Measurements from ENCODE around the gene RFTN2.
"Not testable (repeated sequence)": the region's sequence is repeated elsewhere in the genome, so short reads cannot be mapped to it uniquely, and the experiment has no call there.

The RFTN2 gene

GRCh38 chr2:197600306-197600705 lies 75.1 kb downstream of the RFTN2 start:
- DNase-seq, result no peak

GRCh38 chr2:197599285-197599965 lies 76.0 kb downstream of the RFTN2 start:
- no peak for DNase-seq

DNA sequence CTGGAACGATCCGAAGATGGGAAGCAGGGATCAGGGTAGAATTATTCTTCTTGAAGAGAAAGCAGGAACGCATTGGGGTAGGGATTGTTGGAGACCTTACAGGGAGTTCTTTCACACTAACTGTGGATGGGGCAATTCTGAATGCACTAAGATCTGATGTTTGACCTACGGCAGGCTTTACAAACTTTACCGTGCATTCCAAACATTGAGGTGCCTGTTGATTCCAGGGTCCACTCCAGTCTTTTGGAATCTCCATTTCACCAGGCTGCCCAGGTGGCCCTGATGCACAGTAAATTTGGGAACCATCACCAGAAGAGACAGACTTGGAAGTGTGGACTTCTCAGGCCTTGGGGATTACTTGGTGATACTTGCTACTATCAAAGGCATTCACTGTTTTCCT lies 76.9 kb downstream of the RFTN2 start:
- no peak for DNase-seq

- DNase-seq, result no peak
Observed at GRCh38 chr2:197597166-197597565, 78.2 kb downstream of the RFTN2 start.

DNA sequence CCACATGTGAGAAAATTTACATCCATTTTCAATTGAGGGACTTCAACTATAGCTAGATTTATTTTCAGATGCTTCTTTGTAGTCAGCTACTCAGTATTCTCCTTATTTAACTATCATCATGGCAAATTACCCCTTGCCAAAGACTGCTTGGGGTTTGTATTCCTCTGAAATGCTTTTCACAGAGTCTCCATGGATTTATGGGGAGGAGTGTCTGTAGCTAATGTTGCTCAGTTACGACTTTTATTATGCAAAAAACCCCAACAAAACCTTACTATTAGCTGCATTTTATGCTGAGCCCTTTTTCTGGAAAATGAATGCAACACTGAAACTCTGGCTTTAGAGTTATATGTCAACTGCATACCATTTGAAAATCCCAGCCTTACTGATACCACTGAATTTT lies 78.6 kb downstream of the RFTN2 start:
- DNase-seq, result no peak

- no peak for DNase-seq
Observed at GRCh38 chr2:197591339-197592072, 83.9 kb downstream of the RFTN2 start.

- DNase-seq, result not testable (repeated sequence)
Observed at GRCh38 chr2:197587255-197587654, 88.1 kb downstream of the RFTN2 start.

- not testable (repeated sequence) for DNase-seq
Observed at GRCh38 chr2:197580166-197580565, 95.2 kb downstream of the RFTN2 start.

DNA sequence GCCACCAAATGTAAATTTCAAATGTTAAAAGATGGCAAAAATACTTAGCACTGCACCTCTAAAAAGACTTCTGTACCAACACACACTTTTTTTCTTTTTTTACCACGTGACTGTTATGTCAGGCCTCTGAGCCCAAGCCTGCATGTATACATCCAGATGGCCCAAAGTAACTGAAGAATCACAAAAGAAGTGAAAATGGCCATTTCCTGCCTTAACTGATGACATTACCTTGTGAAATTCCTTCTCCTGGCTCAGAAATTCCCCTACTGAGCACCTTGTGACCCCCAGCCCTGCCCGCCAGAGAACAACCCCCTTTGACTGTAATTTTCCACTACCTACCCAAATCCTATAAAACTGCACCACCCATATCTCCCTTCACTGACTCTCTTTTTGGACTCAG lies 97.1 kb downstream of the RFTN2 start:
- DNase-seq, result not testable (repeated sequence)

- DNase-seq, result no peak
Observed at GRCh38 chr2:197577446-197577845, 97.9 kb downstream of the RFTN2 start.

GRCh38 chr2:197576631-197577030 lies 98.8 kb downstream of the RFTN2 start:
- DNase-seq, result peak; percentile 16

DNA sequence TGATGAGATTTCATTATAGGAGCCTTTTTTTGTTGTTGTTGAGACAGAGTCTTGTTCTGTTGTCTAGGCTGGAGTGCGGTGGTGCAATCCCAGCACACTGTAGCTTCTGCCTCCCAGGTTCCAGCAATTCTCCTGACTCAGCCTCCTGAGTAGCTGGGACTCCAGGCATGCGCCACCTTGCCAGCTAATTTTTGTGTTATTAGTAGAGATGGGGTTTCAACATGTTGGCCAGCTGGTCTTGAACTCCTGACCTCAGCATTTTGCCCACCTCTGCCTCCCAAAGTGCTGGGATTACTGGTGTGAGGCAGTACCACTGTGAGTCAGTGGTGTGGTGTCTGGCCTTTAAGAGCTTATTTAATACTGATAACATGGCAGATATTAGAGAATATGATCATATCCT lies 99.4 kb downstream of the RFTN2 start:
- peak; percentile 40 for DNase-seq

DNA sequence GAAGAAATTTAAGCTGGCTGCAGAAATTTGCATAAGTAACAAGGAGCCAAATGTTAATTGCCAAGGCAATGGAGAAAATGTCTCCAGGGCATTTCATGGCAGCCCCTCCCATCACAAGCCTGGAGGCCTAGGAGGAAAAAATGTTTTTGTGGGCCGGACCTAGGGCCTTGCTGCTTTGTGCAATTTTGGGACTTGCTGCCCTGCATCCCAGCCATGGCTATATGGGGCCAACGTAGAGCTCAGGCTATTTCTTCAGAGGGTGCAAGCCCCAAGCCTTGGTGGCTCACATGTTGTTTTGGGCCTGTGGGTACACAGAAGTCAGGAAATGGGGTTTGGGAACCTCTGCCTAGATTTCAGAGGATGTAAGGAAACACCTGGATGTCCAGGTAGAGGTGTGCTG lies 101.8 kb downstream of the RFTN2 start:
- DNase-seq, result no peak

DNA sequence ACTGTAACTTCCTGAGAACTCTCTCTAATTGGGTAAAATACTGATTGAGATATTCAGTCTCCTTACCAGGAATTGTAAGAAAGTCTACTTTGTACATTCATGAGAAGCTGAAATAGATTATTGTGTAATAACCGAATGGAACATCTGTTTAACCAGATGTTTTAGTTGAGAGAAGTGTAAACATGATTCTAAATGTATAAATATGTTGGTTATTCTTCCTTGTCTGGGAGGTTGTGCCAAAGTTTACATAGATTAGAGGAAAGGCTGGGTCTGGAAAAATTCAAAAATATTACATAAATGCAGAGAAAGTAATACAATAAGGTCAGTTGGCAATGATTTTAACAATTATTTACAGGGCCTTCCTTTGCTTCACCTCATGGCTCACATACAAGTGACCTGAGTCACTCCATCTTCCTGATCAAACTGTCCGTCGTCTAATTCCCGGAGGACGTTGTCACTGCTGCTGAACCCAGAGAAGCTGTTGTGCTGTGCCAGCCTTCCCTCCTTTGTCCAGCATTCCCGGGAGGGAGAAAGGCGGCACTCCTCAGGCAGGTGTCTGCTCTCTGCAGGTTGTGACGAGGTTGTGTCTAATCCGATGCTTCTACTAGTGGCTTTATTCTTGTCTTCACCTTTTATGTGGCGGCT lies 103.6 kb downstream of the RFTN2 start:
- DNase-seq, result peak; percentile 21

- DNase-seq, result no peak
Observed at GRCh38 chr2:197560146-197560665, 115.2 kb downstream of the RFTN2 start.

DNA sequence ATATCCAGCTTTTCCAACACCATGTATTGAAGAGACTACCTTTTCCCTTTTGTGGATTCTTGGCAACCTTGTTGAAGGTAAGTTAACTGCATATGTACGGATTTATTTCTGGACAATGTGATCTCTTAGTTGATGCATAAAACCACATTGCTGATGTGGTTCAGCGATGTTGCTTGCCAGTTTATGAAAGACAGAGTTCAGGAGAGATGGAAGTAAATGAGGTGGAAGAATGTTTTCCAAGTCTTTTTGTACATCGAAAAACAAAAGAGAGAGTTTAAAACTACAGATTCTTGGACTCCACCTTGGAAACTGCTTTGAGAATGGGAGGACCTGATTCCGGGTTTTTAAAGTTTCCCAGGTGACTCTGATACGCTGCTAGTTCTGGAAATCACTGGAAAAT lies 115.7 kb downstream of the RFTN2 start:
- no peak for DNase-seq

DNA sequence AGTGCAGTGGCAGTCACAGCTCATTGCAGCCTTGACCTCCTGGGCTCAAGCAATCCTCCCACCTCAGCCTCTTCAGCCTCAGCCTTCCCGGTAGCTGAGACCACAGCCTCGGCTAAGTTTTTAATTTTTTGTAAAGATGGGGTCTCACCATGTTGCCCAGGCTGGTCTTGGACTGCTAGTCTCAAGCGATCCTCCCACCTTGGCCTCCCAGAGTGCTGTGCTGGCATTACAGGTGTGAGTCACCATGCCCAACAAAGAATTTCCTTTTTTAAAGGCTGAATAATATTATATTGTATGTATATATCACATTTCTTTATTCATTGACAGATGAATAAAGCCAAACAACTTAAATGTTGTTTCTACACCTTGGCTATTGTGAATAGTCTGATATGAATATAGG lies 117.0 kb downstream of the RFTN2 start:
- no peak for DNase-seq

DNA sequence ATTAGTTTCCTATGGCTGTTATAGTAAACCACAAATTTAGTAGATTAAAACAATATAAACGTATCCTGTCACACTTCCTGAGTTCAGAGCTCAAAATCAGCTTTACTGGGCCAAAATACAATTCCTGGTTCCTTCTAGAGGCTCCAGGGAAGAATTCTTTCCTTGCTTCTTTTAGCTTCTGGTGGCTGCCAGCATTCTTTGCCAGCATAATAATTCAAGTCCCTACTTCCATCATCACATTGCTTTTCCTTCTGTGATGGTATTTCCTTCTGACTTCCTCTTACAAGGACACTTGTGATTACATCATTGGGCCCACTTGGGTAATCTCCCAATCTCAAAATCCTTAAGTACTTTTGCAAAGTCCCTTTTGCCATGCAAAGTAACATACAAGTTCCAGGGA lies 118.9 kb downstream of the RFTN2 start:
- no peak for DNase-seq

DNA sequence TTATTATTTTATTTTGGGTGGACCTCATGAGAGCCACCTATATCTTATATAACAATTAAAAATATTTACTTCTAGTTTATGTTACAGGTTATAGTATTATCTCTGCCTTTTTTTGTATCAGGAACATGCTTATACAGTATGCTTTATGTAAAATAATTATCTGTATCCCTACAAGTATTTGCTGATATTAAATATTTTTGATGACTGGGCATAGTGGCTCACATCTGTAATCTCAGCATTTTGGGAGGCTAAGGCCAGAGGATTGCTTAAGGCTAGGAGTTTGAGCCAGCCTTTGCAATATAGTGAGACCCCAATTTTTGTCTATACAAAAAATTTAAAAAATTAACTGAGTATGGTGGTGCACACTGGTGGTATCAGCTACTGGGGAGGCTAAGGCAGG lies 119.9 kb downstream of the RFTN2 start:
- no peak for DNase-seq

GRCh38 chr2:197551260-197551659 lies 124.1 kb downstream of the RFTN2 start:
- DNase-seq, result not testable (repeated sequence)

DNA sequence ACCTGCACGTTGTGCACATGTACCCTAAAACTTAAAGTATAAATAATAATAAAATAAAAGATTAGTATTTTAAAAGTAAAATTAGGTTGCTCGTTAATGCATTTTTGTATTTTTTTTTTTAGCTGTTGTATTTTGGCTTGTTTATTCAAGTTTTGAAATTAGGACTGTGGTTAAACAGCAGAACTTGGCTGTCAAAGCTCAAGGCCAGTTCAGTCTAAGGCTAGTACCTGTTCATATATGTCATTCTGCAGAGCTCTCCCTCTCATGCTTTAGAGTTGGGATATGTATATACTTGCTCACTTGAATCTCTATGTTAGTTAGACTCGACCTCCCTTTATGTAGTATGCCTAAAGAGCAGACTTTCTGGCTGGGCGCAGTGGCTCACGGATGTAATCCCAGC lies 126.8 kb downstream of the RFTN2 start:
- DNase-seq, result no peak

DNA sequence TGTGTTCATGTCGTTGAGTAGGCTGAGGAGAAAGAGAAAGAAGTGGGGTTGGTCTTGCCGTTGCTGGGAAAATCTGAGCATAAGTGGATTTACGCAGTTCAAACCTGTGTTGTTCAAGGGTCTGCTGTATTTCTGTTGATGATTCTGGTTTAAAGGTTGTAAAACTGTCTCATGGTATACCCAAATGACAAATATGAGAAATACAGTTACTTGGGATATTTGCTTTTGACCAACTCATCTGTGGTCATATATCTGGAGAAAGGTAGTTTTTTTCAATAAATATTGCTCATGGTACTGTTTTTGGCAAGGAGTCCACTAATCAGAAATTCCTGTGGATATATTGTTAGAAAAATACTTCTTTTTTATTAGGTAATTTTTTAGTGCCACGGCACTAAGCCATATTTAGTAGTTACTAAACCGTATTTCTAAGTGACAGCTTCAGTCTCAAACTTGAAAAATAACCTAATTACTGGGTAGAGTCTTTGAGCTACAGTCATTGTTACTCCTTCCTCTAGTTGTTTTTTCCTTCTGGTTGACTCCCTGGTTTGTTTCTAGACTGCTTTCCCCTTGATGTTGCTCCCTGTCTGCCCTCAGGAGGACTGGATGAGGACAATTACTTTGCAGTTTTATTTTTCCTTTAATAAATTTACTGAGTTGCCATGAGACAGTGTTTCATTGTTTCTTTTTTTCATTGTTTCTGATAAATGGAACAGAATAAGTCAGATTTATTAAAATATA lies 128.1 kb downstream of the RFTN2 start:
- DNase-seq, result no peak

- no peak for DNase-seq
Observed at GRCh38 chr2:197543206-197543605, 132.2 kb downstream of the RFTN2 start.

Data from kidney glomerular epithelial cell (primary cell).